Midbrain (tissue), 1 donor: ENCODE measurements around the gene ADAM12.
"Not testable (repeated sequence)": the region's sequence is repeated elsewhere in the genome, so short reads cannot be mapped to it uniquely, and the experiment has no call there.

Experiments
- DNase-seq: peaks from one replicate; lab custom pipeline; 2025; lab: John Stamatoyannopoulos, UW

The ADAM12 gene

DNA sequence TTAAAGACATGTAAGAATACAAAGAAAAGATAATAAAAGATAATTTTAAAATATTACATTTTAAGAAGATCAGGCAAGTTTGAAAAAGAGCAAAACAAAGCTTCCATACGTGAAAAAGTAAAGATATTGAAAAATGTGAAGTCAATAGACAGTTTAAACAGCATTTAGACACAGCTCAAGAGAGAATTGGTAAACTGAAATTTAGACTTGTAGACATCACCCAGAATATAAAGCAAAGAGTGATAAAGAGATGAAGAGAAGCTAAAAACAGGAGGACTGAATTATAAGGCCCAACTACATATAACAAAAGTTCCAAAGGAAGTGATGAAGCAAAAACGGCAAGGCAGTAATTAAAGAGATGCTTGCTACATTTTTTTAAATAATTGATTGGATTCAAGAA is 13.8 kb downstream of the ADAM12 start:
- DNase-seq, result no peak

DNA sequence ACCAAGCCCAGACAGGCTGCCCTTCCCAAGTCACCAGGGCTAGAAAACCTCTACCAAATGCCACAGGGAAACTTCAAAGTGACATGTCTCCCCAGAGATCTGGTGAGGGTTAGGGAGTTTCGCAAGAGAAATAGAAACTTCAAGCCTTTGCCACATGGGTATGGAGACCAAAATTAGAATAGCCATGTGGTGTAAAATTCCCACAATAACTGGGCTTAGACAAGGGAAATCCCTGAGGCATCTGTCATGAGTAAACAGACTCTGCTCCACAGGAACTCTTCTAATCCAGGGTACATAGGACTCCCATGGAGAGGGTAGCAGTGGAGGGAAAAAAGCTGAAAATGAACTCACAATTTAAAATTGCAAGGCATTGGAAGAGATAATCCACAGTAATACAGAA is 14.3 kb downstream of the ADAM12 start:
- no peak for DNase-seq

DNA sequence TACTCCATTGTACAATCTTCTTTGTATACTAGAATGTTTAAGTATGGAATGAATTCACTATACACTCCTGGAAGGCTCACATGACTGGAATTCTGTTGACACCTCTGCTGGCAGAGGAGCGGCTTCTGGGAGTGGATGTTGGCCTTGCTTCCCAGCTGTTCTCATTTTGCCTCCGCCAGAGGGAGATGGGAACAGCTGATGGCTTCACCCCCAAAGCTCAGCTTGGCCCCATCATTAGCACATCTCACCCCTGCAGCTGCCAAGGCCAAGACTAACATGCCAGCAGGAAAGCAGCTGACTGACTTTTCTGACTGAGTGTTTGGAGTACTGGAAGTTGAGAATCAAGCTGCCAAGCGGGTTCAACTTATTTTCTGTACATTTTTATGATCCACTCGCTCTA is 15.1 kb downstream of the ADAM12 start:
- peak; percentile 10 for DNase-seq

DNA sequence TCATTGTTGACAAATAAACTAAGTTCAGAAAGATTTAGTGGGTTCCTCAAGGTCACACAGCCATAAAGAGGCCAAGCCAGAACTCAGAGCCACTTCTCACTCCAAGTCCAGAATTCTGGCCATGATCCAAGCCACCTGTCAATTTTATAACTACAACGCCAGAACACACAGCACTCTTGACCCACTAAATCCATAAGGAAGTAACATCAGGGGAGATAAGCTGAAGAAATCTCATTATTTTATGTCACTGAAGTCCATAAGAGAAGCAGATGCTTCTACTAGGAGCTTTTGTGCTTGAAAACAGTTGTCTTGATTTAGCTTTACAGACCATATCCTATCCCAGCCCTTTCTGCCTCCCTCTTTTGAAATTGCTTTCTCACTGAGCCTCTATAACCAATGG is 15.9 kb downstream of the ADAM12 start:
- no peak for DNase-seq

DNA sequence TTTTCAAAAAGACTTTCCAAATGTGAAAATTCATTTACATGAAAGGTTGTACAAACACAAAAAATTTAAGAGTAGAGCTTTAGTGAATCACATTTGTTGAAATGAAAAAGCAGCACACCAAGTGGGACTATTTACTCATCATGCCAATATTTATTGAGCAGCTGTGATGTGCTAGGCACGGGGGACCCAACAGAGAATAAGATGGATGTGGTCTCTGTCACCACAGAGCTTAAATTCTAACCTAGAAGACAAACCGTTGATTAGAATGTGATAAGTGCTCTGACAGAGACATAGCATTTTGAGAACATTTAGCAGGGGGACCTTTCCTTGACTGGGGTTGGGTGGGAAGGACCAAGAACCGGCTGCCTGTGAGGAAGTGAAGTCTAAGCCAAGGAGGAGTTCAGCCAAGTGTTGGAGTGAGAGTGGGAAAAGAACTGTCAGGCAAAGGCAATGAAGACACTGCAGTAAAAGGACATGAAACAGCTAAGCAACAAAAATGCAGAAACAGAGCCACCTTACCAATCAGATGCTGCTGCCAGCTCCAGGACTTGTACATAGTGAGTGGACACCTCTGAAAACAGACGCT is 19.1 kb downstream of the ADAM12 start:
- no peak for DNase-seq

DNA sequence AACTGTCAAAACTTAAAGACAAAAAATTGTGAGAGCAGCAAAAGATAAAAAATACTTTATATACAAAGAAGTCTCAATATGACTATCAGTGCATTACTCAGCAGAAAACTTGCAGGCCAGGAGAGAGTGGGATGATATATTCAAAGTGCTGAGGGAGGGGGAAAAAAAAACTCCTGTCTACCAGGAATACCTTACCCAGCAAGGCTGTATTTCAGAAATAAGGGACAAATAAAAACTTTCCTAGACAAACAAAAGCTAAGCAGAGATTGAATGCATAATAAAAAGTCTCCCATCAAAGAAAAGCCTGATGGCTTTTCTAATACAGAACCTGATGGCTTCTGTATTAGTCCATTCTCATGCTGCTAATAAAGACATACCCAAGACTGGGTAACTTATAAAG is 31.1 kb downstream of the ADAM12 start:
- no peak for DNase-seq

DNA sequence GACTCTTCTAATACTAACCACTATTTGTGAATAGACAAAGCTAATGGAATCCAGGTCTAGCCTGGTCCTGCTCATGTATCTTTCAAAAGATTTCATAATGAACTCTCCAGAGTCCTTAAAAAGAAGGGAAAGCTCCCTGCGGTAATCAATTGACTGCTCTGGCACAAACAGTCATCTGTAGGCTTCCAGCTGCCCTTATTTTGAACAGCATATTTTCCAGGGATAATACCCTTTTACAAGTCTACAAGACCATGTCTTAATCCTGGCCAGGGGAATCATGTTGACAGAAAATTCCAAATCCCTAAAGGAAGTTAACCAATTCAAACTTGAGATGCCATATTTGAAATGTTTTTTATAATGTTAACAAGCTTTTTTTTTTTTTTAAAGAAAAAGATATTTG is 34.6 kb downstream of the ADAM12 start:
- DNase-seq, result no peak

DNA sequence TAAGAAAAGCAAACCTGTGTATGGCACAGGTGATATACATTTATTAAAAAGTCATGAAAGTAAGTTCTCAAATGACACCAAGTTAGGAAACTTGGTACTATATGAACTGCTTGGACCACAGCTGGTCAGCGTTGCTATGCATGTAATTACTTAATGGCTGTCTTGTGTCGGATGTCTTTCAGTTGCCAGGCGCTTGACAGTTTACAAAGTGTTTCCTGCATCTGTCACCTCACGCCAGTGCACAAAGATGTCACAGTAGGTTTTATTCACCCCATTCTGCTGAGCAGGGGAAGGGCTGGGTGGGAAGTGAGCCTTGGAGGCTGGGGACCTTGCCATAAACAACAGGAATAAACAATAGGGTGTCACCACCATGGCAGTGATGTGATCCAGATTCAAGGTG is 35.8 kb downstream of the ADAM12 start:
- no peak for DNase-seq

DNA sequence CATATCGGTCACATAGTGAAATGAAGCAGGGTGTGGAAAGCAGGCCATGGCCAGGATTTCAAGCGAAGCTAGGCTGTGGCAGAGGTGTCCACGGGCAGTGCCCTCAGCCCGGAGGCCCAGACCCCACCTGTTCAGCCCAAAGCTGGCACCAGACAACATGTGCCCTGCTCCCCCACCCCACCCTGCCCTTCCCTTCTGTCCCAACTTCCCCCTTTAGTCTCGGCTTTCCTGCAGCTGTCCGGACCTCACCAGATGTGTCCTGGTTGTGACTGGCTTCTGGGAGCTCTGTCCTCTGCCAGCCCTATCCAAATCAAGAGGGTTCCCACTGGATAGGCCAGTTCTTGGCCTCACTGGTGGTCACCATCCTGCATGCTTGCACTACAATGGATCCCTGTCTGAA is 37.3 kb downstream of the ADAM12 start:
- DNase-seq, result no peak

DNA sequence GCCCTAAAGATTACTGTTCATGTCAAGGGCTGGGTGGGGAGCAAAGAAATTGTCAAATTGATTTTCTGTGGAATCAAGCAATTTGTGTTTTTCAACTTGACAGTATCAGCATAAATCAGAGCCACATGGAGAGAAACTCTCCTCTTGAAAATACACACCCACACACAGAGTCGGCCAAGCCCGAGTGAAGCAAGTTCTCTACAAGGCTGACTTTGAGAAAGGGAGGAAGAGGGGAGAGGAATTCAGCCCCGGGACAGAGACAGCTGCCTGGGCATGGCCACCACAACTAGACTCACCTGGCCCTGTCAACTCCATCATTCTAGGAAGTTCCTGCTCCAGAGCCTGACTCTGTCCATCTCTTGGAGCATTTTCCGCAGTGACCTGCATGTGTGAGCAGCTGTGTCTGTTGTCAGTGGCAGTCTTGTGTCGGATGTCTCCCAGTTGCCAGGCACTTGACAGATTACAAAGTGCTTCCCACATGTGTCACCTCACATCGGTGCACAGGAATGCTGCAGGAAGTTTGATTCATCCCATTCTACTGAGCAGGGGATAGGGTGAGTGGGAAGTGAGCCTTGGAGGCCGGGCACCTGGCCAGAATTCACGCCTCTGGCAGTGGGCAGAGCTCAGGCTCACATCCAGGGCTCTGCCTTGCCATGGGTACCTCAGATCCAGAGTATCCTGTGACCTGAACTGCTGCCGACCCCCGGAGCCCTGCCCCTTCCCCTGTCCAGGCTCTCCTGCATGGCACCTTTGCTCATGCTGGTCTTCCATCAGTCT is 37.9 kb downstream of the ADAM12 start:
- peak; percentile 22 for DNase-seq

DNA sequence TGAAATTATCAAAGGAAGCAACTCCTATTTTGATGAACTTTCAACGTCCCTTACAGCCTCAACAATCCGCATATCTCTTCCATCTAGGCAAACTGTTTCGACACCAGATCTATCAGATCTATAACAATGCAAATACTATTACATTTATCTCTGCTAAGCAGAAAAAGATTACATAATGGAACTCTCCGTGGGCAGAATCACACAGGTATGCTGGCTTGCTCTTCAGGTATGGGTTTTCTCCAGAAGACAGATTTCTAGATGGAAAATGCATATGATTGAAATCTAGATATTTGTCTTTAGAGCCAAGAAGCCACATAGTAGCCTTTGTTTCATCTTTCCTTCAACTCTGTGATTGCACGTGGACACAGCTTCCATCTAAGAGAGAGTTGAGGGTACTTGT is 38.6 kb downstream of the ADAM12 start:
- no peak for DNase-seq

DNA sequence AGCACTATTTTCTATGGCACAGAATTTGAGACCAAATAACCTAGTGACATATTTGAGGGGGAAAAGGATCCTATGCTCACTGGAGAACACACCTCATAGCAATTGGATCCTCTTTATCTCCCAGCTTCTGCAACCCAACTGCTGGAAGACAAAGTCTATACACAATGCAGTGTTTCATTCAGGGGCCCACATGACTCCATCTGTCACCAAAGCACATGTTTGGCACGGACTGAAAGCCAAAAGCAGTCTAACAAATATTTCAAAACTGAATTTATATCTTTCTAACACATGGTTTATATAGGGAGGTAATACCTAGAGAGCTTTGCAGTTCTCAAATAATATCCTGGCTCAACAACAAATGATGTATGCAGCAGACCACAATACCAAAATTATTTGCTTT is 39.2 kb downstream of the ADAM12 start:
- peak; percentile 44 for DNase-seq

DNA sequence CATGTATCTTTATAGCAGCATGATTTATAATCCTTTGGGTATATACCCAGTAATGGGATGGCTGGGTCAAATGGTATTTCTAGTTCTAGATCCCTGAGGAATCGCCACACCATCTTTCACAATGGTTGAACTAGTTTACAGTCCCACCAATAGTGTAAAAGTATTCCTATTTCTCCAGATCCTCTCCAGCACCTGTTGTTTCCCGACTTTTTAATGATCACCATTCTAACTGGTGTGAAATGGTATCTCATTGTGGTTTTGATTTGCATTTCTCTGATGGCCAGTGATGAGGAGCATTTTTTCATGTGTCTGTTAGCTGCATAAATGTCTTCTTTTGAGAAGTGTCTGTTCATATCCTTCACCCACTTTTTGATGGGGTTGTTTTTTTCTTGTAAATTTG is 44.8 kb downstream of the ADAM12 start:
- DNase-seq, result not testable (repeated sequence)

DNA sequence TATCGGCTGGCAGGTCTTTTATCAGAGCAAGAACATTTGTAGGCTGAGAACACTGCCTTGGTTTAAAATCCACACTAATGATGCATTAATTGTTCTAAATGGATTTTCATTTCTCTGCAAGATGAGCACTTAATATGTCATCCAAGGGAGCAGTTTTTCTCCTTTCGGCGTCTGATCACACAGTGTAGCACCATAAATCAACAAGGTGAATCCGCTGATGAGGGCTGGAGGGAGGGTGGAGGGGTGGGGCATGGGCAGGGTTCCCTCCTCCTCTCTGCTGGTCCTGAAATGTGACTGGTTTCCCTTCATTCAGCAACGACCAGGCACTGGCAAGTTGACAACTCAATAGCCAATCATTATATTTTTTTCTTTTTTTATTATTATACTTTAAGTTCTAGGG is 45.6 kb downstream of the ADAM12 start:
- no peak for DNase-seq

DNA sequence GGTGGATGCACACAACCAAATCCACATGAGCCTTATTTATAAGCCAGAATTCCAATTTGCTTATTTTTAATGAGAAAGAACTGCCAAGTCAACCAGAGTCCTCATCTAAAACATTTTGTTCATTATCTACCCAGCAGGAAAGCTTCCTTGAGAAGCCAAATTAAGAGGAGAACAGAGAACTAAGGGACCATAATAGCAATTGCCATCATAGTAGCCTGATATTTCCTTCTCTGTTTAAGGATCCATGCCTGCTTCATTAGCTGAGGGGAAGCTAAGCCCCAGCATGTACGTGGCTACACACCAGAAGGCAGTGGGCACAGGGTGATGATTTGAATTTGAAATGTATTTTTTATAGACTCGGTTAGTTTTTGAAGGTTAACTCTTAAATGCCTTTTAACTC is 46.8 kb downstream of the ADAM12 start:
- no peak for DNase-seq

DNA sequence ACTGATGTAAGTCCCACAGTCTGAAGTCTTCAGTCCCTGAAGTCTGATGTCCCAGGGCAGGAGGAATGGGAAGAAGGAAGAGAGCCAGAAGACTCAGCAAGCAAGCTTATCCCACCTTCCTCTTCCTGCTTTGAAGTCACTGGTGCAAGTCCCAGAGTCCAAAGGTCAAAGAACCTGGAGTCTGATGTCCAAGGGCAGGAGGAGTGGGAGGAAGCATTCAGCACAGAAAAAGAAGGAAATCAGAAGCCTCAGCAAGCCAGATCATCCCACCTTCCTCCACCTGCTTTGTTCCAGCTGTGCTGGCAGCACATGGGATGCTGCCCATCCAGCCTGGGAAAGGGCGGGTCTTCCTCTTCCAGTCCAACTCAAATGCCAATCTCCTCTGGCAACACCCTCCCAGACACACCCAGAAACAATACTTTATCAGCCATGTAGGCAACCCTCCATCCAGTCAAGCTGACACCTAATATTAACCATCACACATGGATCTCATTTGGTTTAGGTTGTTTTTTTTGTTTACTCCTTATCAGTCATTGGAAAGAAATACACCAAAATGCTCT is 50.9 kb downstream of the ADAM12 start:
- DNase-seq, result no peak

DNA sequence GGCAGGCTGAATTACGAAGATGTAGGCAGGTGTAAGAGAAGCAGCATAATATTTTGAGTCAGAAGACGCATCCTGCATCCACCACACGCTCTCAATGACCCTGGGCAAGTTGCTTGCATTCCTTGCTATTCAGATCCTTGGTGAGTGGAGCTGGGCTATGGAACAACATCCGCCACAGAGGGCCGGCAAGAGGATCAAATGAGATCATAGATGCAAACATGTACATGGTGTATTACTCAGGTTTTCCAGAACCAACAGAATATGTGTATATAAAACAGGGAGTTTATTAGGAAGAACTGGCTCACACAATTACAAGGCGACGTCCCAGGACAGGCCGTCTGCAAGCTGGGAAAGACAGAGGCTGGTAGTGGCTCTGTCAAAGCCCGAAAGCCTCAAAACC is 51.5 kb downstream of the ADAM12 start:
- no peak for DNase-seq

DNA sequence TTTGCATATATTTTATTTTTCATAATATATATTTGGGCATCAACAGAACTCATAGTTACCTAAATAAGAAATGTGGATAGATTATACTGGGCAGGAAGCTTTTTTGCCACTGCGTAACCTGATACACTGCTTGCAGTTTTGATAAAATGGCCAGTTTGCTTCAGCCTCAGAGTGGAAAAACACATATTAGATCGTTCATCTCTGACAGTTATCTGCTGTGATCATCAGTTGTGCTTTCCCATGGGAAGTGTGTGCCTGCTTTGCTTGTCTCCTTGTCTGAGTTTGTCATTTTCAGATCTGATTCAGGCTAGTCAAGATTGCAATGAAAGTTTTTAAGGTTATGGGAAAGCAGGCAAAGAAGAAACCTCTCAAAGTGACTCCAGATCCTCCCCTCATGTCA is 54.0 kb downstream of the ADAM12 start:
- DNase-seq, result no peak

DNA sequence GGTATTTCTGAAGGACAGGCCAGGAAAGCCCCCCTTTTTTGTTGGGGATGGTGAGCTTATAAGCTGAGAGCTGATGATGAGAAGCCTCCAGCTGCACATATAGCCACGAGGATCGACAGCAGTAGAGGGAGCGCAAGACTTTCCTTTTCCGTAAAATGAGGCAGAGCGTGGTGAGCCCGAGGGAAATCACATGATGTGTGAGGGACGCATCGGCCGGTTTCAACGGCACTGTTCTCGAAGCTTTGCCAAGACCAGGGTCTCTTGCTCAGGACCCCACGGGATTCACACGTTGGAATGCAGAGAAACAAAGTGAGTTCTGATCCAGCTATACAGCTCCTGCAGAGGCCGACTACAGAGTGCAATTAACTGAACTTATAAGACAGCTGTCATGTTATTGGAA is 55.7 kb downstream of the ADAM12 start:
- DNase-seq, result no peak

DNA sequence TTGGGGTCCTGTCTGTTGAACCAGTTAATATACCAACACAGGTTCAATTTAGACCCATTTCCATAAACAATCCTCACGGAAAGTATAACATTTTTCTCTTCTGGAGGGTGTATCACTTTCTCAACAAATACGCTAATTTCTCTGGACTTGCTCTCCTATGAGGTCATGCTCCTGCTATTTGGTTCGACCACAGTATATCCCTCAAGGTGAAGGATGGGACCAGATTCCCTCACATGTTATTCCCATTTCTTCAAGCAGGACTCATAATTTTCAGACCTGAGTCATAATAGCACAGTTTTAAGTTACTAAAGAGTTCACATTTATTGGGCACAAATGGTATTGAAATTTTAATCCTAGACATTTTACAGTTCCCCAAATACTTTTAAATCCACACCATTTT is 57.2 kb downstream of the ADAM12 start:
- DNase-seq, result no peak

DNA sequence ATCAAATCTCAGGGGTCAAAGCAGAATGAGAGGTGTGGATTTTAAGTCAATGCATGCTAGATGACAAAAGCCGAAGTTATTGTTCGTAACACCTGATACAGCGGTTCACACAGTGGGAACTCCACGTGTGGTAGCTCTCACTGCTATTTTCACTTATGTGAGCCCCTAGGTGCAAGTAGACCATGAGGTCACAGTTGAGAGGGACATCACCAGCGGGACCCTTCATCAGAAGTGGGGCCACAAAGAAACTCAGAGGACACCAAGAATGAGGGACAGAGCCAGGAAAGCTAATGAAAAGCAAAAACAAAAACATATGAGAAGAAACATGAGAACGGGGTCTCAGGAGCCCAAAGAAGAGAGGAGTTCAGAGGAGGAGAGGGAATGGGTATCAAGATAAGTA is 63.5 kb downstream of the ADAM12 start:
- DNase-seq, result no peak

DNA sequence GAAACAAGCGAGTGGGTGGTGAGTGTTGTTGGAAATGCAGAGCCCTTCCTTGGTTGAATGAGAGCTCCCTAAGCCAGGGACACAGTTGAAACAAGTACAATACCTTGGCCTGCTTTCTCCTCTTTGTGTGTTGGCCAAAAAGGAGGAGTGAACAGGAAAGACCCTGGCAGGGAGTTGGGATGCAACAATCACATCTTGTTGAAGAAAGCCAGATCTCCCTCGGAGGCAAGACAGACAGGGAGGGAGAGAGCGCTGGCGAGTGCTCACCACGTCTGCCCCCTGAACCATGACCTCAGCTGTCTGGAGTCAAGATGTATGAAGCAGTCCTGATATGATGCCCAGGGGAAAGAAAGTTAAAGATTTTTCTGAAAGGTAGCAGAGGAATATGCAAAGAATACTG is 66.8 kb downstream of the ADAM12 start:
- DNase-seq, result no peak

DNA sequence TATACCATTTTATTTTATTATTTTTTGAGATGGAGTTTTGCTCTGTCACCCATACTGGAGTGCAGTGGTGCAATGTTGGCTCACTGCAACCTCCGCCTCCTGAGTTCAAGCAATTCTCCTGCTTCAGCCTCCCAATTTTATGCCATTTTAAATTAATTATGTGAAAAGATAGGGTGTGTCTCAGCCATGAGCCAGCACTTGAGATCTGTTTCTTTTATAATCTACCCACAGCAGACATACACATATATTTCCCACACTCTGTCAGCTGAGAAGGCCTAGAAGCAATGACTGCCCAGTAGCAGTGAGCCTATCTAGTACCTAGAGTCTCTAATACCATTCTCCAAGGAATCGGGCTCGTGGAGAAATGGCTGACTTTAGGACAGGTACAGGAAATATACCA is 70.5 kb downstream of the ADAM12 start:
- DNase-seq, result no peak
